T47D (cell line): Measurements from ENCODE around the gene CCNI.

Experiments used
- DNase-seq, 2 experiments: peaks; one replicate each; pipeline versions ENCODE4 v3.0.0 to v3.0.0-alpha.2; 2011 to 2012; ENCODE audit warnings: low read depth in 1 of 2, low spot score in 1 of 2
- JUND ChIP-seq: IDR thresholded peaks from 2 replicates; pipeline ENCODE4 v1.6.1; 2012; ENCODE audit warnings: low read depth
- in situ Hi-C: cut with HindIII; loops from 2 replicates; pipeline ENCODE4 v1.10.0; 2016; ENCODE audit warnings: low sequenced_read_pairs, low pct_unique_long_range_greater_than_20kb

Gene CCNI

DNA sequence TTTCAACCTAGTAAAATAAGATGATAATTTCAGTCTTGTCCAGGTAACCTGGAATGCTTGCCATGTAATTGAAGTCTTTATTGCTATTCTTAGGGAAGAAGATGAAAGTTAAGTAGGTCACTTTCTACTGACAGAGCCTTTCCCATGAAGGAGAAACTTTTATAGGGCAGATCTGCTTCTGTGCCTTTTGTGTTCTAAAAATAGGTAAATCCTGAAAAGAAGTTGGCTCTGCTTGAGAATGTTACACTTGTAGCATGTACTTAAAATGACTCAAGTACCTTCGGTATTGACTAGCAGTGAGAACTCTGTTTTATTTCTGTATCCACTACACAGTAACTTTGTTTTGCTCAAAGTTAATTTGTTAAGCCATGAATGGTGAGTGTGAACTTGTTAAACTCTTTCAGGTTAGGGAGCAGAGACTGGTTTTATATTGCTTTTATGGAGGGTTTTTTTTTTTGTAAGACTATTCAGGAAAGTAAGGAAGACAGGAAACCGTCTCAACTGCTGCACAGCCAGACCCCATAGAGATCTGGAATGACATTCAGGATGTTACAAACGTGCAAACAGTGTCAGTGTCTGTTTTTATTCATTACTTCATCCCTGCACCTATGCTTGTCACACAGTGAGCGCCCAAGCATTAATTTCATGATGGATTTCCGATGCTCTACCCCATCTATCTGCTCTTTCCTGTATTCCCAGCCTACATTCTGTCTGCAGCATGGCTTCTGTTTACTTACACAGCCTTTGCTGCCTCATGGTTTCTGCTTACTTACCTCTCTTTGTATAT, 73.3 kb downstream of the CCNI start:
- in situ Hi-C loops: no loop called here
- no peak for DNase-seq
- no peak for TF ChIP-seq JUND

DNA sequence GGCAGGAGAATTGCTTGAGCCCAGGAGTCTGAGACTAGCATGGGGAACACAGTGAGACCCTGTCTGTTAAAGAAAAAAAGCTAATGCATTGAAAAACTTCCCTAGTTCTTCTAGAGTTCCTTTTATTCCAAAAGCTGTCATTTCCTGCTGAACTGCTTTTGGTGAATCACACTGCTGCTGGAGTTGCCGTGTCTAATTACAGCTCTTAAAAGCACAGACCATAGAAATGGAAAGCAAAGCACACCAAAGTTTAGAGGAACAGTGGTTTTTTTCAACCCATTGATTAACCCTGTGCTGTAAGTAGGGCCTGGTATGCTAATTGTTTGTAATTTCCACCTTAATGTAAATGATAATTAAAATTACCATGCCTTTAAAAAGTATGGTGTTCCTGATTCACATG, 73.9 kb downstream of the CCNI start:
- no peak for DNase-seq
- TF ChIP-seq JUND: no peak
- in situ Hi-C loops: no loop called here

DNA sequence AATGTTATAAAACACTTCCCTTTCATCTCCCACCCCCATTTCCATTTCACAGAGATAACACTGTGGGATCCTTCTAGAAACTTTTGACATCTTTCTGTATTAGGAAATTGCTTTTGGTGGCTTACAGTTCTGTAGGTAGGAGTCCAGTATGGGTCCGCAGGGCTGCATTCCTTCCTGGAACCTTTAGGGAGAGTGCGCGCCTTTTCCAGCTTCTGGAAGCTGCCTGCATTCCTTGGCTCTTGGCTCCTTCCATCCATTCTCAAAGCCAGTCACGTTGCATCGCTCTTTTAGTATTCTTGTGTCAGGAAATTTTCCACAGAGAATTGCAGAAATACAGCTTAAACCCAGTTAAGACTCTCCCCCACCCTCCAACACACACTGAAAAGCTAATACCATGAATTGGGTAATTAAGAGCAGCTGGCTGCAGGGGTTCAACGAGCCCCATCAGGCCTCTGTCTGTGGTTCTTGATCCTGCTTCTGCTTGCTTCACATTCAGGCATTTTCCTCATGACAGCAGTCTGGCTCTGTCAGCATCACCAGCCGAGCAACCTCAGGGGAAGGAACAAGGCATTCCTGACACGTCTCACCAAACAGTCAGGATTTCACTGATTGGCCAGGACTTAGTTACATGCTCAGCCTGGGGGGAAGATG, 77.4 kb downstream of the CCNI start:
- peak in 1 of 2 experiments; percentile 57 for DNase-seq
- in situ Hi-C loops: no loop called here
- no peak for TF ChIP-seq JUND

DNA sequence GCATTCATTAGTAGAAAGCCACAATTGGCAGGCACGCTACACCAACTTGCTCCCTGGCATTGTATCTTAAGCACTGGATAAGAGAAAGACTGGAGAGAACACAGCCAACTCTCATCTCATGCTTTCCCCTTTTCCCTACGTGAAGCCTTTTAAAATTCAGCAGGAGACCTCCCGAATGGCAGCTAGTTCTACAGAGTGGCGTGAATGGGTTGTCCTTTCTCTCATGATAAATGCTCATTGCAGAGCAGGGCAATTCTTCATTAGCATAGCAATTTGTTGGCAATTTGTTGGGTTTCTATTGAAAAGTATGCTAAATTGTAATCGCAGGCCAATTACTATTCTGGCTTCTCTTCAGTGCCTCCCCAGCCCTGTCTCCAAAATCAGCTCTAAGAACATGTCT, 78.3 kb downstream of the CCNI start:
- in situ Hi-C loops: no loop called here
- DNase-seq: no peak
- no peak for TF ChIP-seq JUND
